ENCODE data around the gene DNAL1.

DNAL1 gene

DNA sequence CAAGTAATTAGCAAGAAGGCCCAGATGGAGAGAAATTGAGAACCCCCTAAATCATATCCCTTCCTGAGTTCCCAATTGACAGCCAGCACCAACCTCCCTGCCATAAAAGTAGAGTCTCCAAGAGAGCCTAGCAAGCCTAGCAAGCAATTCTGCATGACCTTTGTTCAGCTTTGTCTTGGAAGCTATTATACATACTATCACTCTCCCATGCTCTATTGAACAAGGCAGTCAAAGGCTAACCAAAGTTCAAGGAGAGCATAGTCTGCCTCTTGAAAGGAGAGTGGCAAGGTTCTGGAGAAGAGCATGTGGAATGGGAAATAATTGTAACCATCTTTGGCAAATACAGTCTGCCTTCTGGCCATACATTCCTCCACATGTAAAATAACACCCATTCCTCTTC is 45.3 kb upstream of the DNAL1 start:
- TF ChIP-seq ZEB2 (tag by site-specific recombination; IDR thresholded peaks at IDR 0.05) (no peak), MYNN (tag by site-specific recombination; IDR thresholded peaks at IDR 0.05; ENCODE audit: borderline replicate concordance) (no peak), ZNF354C (tag by site-specific recombination; IDR thresholded peaks at IDR 0.05; ENCODE audit: borderline replicate concordance, low read depth) (no peak), ZFP3 (tag by site-specific recombination; IDR thresholded peaks at IDR 0.05; ENCODE audit: low read depth) (no peak), ZNF596 (tag by site-specific recombination; IDR thresholded peaks at IDR 0.05) (no peak), OSR2 (tag by site-specific recombination; IDR thresholded peaks at IDR 0.05) (no peak), YY2 (tag by site-specific recombination; IDR thresholded peaks at IDR 0.05) (no peak), ZNF24 (tag by site-specific recombination; IDR thresholded peaks at IDR 0.05) (no peak), HOXA7 (CRISPR knock-in tag; IDR thresholded peaks at IDR 0.05; ENCODE audit: borderline replicate concordance) (no peak), KLF10 (tag by site-specific recombination; IDR thresholded peaks at IDR 0.05) (no peak), ZNF610 (tag by site-specific recombination; IDR thresholded peaks at IDR 0.05; ENCODE audit: borderline replicate concordance) (no peak), ZNF555 (tag by site-specific recombination; conservative IDR thresholded peaks at IDR 0.05) (no peak)
- TF ChIP-seq, protein P1, sequence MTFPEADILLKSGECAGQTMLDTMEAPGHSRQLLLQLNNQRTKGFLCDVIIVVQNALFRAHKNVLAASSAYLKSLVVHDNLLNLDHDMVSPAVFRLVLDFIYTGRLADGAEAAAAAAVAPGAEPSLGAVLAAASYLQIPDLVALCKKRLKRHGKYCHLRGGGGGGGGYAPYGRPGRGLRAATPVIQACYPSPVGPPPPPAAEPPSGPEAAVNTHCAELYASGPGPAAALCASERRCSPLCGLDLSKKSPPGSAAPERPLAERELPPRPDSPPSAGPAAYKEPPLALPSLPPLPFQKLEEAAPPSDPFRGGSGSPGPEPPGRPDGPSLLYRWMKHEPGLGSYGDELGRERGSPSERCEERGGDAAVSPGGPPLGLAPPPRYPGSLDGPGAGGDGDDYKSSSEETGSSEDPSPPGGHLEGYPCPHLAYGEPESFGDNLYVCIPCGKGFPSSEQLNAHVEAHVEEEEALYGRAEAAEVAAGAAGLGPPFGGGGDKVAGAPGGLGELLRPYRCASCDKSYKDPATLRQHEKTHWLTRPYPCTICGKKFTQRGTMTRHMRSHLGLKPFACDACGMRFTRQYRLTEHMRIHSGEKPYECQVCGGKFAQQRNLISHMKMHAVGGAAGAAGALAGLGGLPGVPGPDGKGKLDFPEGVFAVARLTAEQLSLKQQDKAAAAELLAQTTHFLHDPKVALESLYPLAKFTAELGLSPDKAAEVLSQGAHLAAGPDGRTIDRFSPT (tag by site-specific recombination; IDR thresholded peaks at IDR 0.05): no peak
- TF ChIP-seq, protein P2, sequence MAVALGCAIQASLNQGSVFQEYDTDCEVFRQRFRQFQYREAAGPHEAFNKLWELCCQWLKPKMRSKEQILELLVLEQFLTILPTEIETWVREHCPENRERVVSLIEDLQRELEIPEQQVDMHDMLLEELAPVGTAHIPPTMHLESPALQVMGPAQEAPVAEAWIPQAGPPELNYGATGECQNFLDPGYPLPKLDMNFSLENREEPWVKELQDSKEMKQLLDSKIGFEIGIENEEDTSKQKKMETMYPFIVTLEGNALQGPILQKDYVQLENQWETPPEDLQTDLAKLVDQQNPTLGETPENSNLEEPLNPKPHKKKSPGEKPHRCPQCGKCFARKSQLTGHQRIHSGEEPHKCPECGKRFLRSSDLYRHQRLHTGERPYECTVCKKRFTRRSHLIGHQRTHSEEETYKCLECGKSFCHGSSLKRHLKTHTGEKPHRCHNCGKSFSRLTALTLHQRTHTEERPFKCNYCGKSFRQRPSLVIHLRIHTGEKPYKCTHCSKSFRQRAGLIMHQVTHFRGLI (tag by site-specific recombination; IDR thresholded peaks at IDR 0.05): no peak
- TF ChIP-seq, protein P3, sequence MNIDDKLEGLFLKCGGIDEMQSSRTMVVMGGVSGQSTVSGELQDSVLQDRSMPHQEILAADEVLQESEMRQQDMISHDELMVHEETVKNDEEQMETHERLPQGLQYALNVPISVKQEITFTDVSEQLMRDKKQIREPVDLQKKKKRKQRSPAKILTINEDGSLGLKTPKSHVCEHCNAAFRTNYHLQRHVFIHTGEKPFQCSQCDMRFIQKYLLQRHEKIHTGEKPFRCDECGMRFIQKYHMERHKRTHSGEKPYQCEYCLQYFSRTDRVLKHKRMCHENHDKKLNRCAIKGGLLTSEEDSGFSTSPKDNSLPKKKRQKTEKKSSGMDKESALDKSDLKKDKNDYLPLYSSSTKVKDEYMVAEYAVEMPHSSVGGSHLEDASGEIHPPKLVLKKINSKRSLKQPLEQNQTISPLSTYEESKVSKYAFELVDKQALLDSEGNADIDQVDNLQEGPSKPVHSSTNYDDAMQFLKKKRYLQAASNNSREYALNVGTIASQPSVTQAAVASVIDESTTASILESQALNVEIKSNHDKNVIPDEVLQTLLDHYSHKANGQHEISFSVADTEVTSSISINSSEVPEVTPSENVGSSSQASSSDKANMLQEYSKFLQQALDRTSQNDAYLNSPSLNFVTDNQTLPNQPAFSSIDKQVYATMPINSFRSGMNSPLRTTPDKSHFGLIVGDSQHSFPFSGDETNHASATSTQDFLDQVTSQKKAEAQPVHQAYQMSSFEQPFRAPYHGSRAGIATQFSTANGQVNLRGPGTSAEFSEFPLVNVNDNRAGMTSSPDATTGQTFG (tag by site-specific recombination; IDR thresholded peaks at IDR 0.05; ENCODE audit: borderline replicate concordance): no peak
- TF ChIP-seq, protein P4, sequence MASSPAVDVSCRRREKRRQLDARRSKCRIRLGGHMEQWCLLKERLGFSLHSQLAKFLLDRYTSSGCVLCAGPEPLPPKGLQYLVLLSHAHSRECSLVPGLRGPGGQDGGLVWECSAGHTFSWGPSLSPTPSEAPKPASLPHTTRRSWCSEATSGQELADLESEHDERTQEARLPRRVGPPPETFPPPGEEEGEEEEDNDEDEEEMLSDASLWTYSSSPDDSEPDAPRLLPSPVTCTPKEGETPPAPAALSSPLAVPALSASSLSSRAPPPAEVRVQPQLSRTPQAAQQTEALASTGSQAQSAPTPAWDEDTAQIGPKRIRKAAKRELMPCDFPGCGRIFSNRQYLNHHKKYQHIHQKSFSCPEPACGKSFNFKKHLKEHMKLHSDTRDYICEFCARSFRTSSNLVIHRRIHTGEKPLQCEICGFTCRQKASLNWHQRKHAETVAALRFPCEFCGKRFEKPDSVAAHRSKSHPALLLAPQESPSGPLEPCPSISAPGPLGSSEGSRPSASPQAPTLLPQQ (tag by site-specific recombination; IDR thresholded peaks at IDR 0.05): no peak
- TF ChIP-seq, protein P5, sequence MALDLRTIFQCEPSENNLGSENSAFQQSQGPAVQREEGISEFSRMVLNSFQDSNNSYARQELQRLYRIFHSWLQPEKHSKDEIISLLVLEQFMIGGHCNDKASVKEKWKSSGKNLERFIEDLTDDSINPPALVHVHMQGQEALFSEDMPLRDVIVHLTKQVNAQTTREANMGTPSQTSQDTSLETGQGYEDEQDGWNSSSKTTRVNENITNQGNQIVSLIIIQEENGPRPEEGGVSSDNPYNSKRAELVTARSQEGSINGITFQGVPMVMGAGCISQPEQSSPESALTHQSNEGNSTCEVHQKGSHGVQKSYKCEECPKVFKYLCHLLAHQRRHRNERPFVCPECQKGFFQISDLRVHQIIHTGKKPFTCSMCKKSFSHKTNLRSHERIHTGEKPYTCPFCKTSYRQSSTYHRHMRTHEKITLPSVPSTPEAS (tag by site-specific recombination; IDR thresholded peaks at IDR 0.05): no peak
- CTCF ChIA-PET: interaction anchor here (0.6 to 0.9 kb wide), 2 partner anchors 33 to 81 kb away, joined by 3 to 4 read pairs; no protein-coding TSS in a partner anchor
- no peak overlapping the region for H3K27ac ChIP-seq (ENCODE audit: extremely low read depth, low read depth, low read length)
- H3K4me1 ChIP-seq (ENCODE audit: control insufficient read depth, insufficient read depth, low read length): no peaks in the 10 kb centered on the region
- no peak overlapping the region for H3K4me3 ChIP-seq (ENCODE audit: low read depth, low read length)
- POLR2A ChIA-PET: no interaction called here
- H3K9me3 ChIP-seq (ENCODE audit: control insufficient read depth, insufficient read depth, low read depth, low read length): no peaks in the 10 kb centered on the region
- no peaks in the 10 kb centered on the region for H3K36me3 ChIP-seq (ENCODE audit: control insufficient read depth in 2 of 2, insufficient read depth in 1 of 2, low read length in 2 of 2)

All from HEK293 (cell line).